H1 (cell line): ENCODE results near the gene C5. TPM values are rescaled to one million over a fixed set of nuclear protein-coding genes. Genes with fewer than 3 reads are reported as not detected.

Experiments
- CTCF ChIA-PET: fragments of 300-600 bp; sonication (Branson Sonifier 250); formaldehyde crosslinking; loops from one replicate; lab custom pipeline; 2021; ENCODE audit not compliant: partially characterized antibody; lab: Charles Lee
- POLR2A ChIA-PET: fragments of 300-600 bp; sonication (Branson Sonifier 250); formaldehyde crosslinking; loops from one replicate; lab custom pipeline; 2021; ENCODE audit warnings: inconsistent platforms; ENCODE audit not compliant: partially characterized antibody; lab: Charles Lee
- DNase-seq, 2 experiments: peaks; one replicate each; pipeline versions ENCODE4 v3.0.0 to v3.0.0-alpha.2; 2010 to 2022; ENCODE audit warnings: low spot score in 2 of 2, low read depth in 1 of 2, mixed read lengths in 1 of 2
- FAIRE-seq: peaks from 2 replicates; lab custom pipeline; 2011; peaks lifted over from hg19 to GRCh38; lab: Jason Lieb, UNC
- H2AFZ ChIP-seq: 2 replicates; pipeline ENCODE4 v1.8.1; 2012; ENCODE audit warnings: low read length, inconsistent platforms
- H2AK5ac ChIP-seq: 2 replicates; pipeline ENCODE4 v1.6.1; 2013; ENCODE audit warnings: low read depth, low read length
- H2BK120ac ChIP-seq: replicated peaks from 2 replicates; pipeline ENCODE3; 2013; ENCODE audit warnings: low read depth, low read length, inconsistent platforms
- H2BK12ac ChIP-seq: 2 replicates; pipeline ENCODE4 v1.6.1; 2013; ENCODE audit warnings: low read depth, low read length
- H2BK15ac ChIP-seq: 2 replicates; pipeline ENCODE4 v1.6.1; 2013; ENCODE audit warnings: low read length
- H2BK20ac ChIP-seq: 2 replicates; pipeline ENCODE4 v1.6.1; 2013; ENCODE audit warnings: low read length
- H2BK5ac ChIP-seq: 2 replicates; pipeline ENCODE4 v1.6.1; 2013; ENCODE audit warnings: low read depth, low read length
- H3K14ac ChIP-seq: 2 replicates; pipeline ENCODE4 v1.6.1; 2013; ENCODE audit warnings: inconsistent platforms; ENCODE audit not compliant: insufficient read length
- H3K18ac ChIP-seq: 2 replicates; pipeline ENCODE4 v1.6.1; 2013; ENCODE audit warnings: low read length; ENCODE audit errors: extremely low read depth
- H3K23ac ChIP-seq: 2 replicates; pipeline ENCODE4 v1.6.1; 2013; ENCODE audit warnings: inconsistent platforms; ENCODE audit not compliant: insufficient read length
- H3K23me2 ChIP-seq: 2 replicates; pipeline ENCODE4 v1.6.1; 2013; ENCODE audit warnings: low read depth, low read length
- H3K27ac ChIP-seq: 2 replicates; pipeline ENCODE4 v1.6.1; 2011; ENCODE audit warnings: low read depth, low read length, inconsistent platforms
- H3K27me3 ChIP-seq, 4 experiments: replicated peaks in 1 of 4; 1 replicate in 1 of 4; 2 replicates in 3 of 4; pipeline versions ENCODE4 v1.6.1 to v1.8.1; 2011 to 2013; ENCODE audit warnings: low read length in 3 of 4, mild to moderate bottlenecking in 3 of 4, inconsistent platforms in 2 of 4, mixed read lengths in 2 of 4, moderate library complexity in 1 of 4; ENCODE audit not compliant: control insufficient read depth in 3 of 4, insufficient read depth in 3 of 4; ENCODE audit errors: extremely low read depth in 1 of 4
- H3K36me3 ChIP-seq, 4 experiments: 2 replicates each; pipeline versions ENCODE4 v1.6.1 to v1.8.1; 2011 to 2013; ENCODE audit warnings: mild to moderate bottlenecking in 4 of 4, low read length in 3 of 4, moderate library complexity in 2 of 4, control low read depth in 1 of 4, inconsistent platforms in 1 of 4; ENCODE audit not compliant: insufficient read depth in 4 of 4, control insufficient read depth in 2 of 4
- H3K4ac ChIP-seq: replicated peaks from 2 replicates; pipeline ENCODE3; 2013; ENCODE audit warnings: low read length, low read depth, mixed read lengths, inconsistent platforms; ENCODE audit not compliant: insufficient read length
- H3K4me1 ChIP-seq, 4 experiments: replicated peaks in 1 of 4; 1 replicate in 1 of 4; 2 replicates in 3 of 4; pipeline versions ENCODE4 v1.6.1 to v1.8.1; 2011 to 2013; ENCODE audit warnings: low read length in 3 of 4, inconsistent platforms in 2 of 4, mixed read lengths in 1 of 4; ENCODE audit not compliant: insufficient read depth in 4 of 4, control insufficient read depth in 3 of 4
- H3K4me2 ChIP-seq, 2 experiments: 2 replicates each; pipeline versions ENCODE4 v1.6.1 to v1.8.1; 2011 to 2013; ENCODE audit warnings: low read depth in 2 of 2, low read length in 2 of 2, control low read depth in 1 of 2, inconsistent platforms in 1 of 2, mild to moderate bottlenecking in 1 of 2; ENCODE audit not compliant: insufficient read depth in 1 of 2
- H3K4me3 ChIP-seq, 4 experiments: fragments of 200-600, 300-600 bp in 1 of 4; sonication (generic), shearing (Covaris generic), sonication (Bioruptor Twin) in 1 of 4; 2 replicates each; pipeline versions ENCODE4 v1.5.1 to v1.8.1; 2011 to 2016; ENCODE audit warnings: low read length in 4 of 4, low read depth in 3 of 4, control low read depth in 2 of 4, inconsistent platforms in 2 of 4, mild to moderate bottlenecking in 2 of 4, mixed read lengths in 1 of 4, moderate library complexity in 1 of 4; ENCODE audit not compliant: insufficient read depth in 2 of 4; ENCODE audit errors: extremely low read depth in 1 of 4
- H3K56ac ChIP-seq: replicated peaks from 2 replicates; pipeline ENCODE3; 2013; ENCODE audit warnings: low read depth, mild to moderate bottlenecking, mixed read lengths, low read length, inconsistent platforms; ENCODE audit not compliant: insufficient read length
- H3K79me1 ChIP-seq: 2 replicates; pipeline ENCODE4 v1.6.1; 2013; ENCODE audit warnings: low read depth, low read length, control low read depth
- H3K79me2 ChIP-seq, 2 experiments: 2 replicates each; pipeline versions ENCODE4 v1.6.1 to v1.8.1; 2012 to 2013; ENCODE audit warnings: low read length in 2 of 2, mild to moderate bottlenecking in 2 of 2, inconsistent platforms in 1 of 2; ENCODE audit not compliant: insufficient read depth in 2 of 2, control insufficient read depth in 1 of 2
- H3K9ac ChIP-seq, 4 experiments: replicated peaks in 1 of 4; 1 replicate in 1 of 4; 2 replicates in 3 of 4; pipeline versions ENCODE4 v1.6.1 to v1.8.1; 2011 to 2013; ENCODE audit warnings: low read depth in 3 of 4, low read length in 3 of 4, control low read depth in 2 of 4, mild to moderate bottlenecking in 2 of 4, moderate library complexity in 2 of 4, inconsistent platforms in 1 of 4; ENCODE audit errors: extremely low read depth in 1 of 4
- H3K9me3 ChIP-seq, 2 experiments: 2 replicates each; pipeline versions ENCODE4 v1.6.1 to v1.8.1; 2012 to 2013; ENCODE audit warnings: mild to moderate bottlenecking in 2 of 2, moderate library complexity in 2 of 2, control low read depth in 1 of 2, inconsistent platforms in 1 of 2, low read depth in 1 of 2, low read length in 1 of 2, mixed read lengths in 1 of 2; ENCODE audit not compliant: insufficient read depth in 2 of 2
- H4K20me1 ChIP-seq, 2 experiments: replicated peaks in 1 of 2; 2 replicates each; pipeline versions ENCODE3 to v1.8.1; 2011 to 2013; ENCODE audit warnings: inconsistent platforms in 2 of 2, low read length in 2 of 2, mild to moderate bottlenecking in 1 of 2; ENCODE audit not compliant: insufficient read depth in 2 of 2, control insufficient read depth in 1 of 2
- H4K5ac ChIP-seq: 2 replicates; pipeline ENCODE4 v1.6.1; 2013; ENCODE audit warnings: low read length, low read depth, mixed read lengths, inconsistent platforms; ENCODE audit not compliant: insufficient read length
- H4K8ac ChIP-seq: 2 replicates; pipeline ENCODE4 v1.8.0; 2013; ENCODE audit warnings: mild to moderate bottlenecking, moderate library complexity, low read length, inconsistent platforms; ENCODE audit not compliant: insufficient read depth; ENCODE audit errors: extremely low read depth
- H4K91ac ChIP-seq: replicated peaks from 2 replicates; pipeline ENCODE3; 2013; ENCODE audit warnings: low read length, mixed read lengths, inconsistent platforms; ENCODE audit not compliant: insufficient read length
- JUN ChIP-seq: IDR thresholded peaks from 2 replicates; pipeline ENCODE4 v1.6.1; 2011; ENCODE audit warnings: low read depth, mild to moderate bottlenecking, improper control_type of control experiment, low read length
- MAFK ChIP-seq: IDR thresholded peaks from 2 replicates; pipeline ENCODE4 v1.6.1; 2012; ENCODE audit warnings: low read depth, mild to moderate bottlenecking, improper control_type of control experiment, low read length
- MAX ChIP-seq: IDR thresholded peaks from 2 replicates; pipeline ENCODE4 v1.6.1; 2012; ENCODE audit warnings: inconsistent platforms
- NANOG ChIP-seq: IDR thresholded peaks from 2 replicates; pipeline ENCODE4 v1.6.1; 2011; ENCODE audit warnings: low read length, low read depth, mild to moderate bottlenecking, inconsistent platforms; ENCODE audit not compliant: insufficient read depth, poor library complexity, severe bottlenecking
- RXRA ChIP-seq: IDR thresholded peaks from 2 replicates; pipeline ENCODE4 v1.6.1; 2011; ENCODE audit warnings: low read depth, mild to moderate bottlenecking, low read length, moderate library complexity; ENCODE audit not compliant: insufficient read depth
- SAP30 ChIP-seq: fragments of 300-600 bp; sonication (generic); IDR thresholded peaks from 2 replicates; pipeline ENCODE4 v1.7.1; 2012; ENCODE audit warnings: low read length, moderate library complexity, mild to moderate bottlenecking, inconsistent platforms; ENCODE audit not compliant: insufficient read depth, insufficient replicate concordance
- SP4 ChIP-seq: IDR thresholded peaks from 2 replicates; pipeline ENCODE4 v1.6.1; 2012; ENCODE audit warnings: low read length, inconsistent platforms
- TAF7 ChIP-seq: optimal IDR thresholded peaks from 2 replicates; pipeline ENCODE3; 2011; ENCODE audit warnings: low read depth, mild to moderate bottlenecking, inconsistent platforms, low read length, moderate library complexity, borderline replicate concordance
- WGBS, 2 experiments: shearing (Covaris generic) in 1 of 2; methylation state at CpG; one replicate each; pipeline versions ENCODE4 v1.1.6 to v1.1.7; 2013 to 2015; ENCODE audit warnings: low lambda C conversion rate in 2 of 2, mixed read lengths in 2 of 2, inconsistent platforms in 1 of 2, low coverage in 1 of 2, missing lambda C conversion rate in 1 of 2; ENCODE audit not compliant: insufficient replicate concordance in 2 of 2, insufficient coverage in 1 of 2, insufficient read length in 1 of 2; ENCODE audit errors: extremely low coverage in 1 of 2, missing lambda C conversion rate in 1 of 2; 5-methylcytosine and 5-hydroxymethylcytosine counted together
- polyA plus RNA-seq, 7 experiments: library from polyadenylated mRNA; depleted of rRNA in 3 of 7; stranded (reverse) in 5 of 7; unstranded in 2 of 7; fragments of >200 nt in 5 of 7; fragments of 200-250 nt in 2 of 7; gene quantifications; 1 replicate in 5 of 7; 2 replicates in 1 of 7; 4 replicates in 1 of 7; pipeline versions ENCODE4 v1.2.1 to v1.2.3, GENCODE V29; 2011 to 2013; ENCODE audit warnings: missing spikeins in 2 of 7, mixed read lengths in 2 of 7
- total RNA-seq: library from RNA; stranded (reverse); fragmentation: NEBNext Ultra II Directional; extraction: Animal tissue kit (Norgen Biotek cat#: 25700); gene quantifications from 2 replicates; pipeline ENCODE4 v1.2.1, GENCODE V29; 2021

Gene C5
- total and polyA plus RNA-seq, 2 of the 8 experiments (the other 6 are each of a cell fraction or from before 2014, with no cell fraction given): 0.24 to 0.35 TPM

DNA sequence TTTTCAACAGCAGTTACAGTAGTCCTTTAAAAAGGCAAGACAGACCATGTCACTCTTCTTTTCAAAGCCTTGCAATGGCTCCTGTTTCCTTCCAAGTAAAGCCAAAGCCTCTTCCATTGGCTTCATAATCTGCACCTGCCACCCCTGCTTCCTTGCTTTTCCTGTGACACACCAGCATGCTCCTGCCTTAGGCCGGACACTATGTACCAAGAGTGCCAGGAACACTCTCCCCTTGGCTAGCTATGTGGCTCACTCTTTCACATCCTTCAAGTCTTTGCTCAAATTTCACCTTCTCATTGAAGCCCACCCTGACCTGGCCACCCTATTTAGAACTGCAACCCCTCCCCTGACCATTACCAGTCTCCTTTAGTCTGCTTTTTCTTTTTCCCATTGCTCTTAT is 101.3 kb downstream of the C5 start:
- Histone ChIP-seq H3K79me1 (no peaks in the 10 kb centered on the region), H3K27me3 (no peaks in the 10 kb centered on the region), H2AK5ac (no peak overlapping the region), H3K18ac (no peak overlapping the region), H3K9me3 (no peaks in the 10 kb centered on the region), H3K4ac (no peak overlapping the region), H4K91ac (no peak overlapping the region), H2BK120ac (no peak overlapping the region), H3K4me1 (peaks cover 0 to 5% (median 3%) of the 10 kb centered on the region in 4 experiments; a peak in 5 of 7 replicates), H4K5ac (no peak overlapping the region), H3K27ac (no peak overlapping the region), H2BK20ac (no peak overlapping the region), H3K23me2 (no peaks in the 10 kb centered on the region; the same call in 1 of the 2 replicates), H3K56ac (no peak overlapping the region), H2AFZ (no peak overlapping the region), H3K9ac (no peak overlapping the region), H3K4me3 (no peak overlapping the region), H3K23ac (no peak overlapping the region), H3K79me2 (no peaks in the 10 kb centered on the region), H4K20me1 (no peaks in the 10 kb centered on the region), H2BK5ac (no peak overlapping the region), H3K36me3 (no peaks in the 10 kb centered on the region; a peak in 2 of 8 replicates), H2BK12ac (no peak overlapping the region), H4K8ac (no peak overlapping the region), H3K4me2 (no peak overlapping the region), H2BK15ac (no peak overlapping the region), H3K14ac (no peak overlapping the region)
- 88% methylated on average over 1 of the region's 1 CpG; no CpG with 5 or more reads in 1 of the 2 experiments for WGBS, 2 experiments
- POLR2A ChIA-PET: no interaction called here
- TF ChIP-seq MAFK: no peak
- no peak for TF ChIP-seq TAF7
- no peak for TF ChIP-seq NANOG
- no peak for TF ChIP-seq JUN
- TF ChIP-seq MAX: no peak
- no peak for TF ChIP-seq RXRA
- no peak for TF ChIP-seq SAP30
- no peak for TF ChIP-seq SP4
- FAIRE-seq (no peak), DNase-seq (no peak)
- CTCF ChIA-PET: no interaction called here
